SK-N-SH (cell line): ENCODE measurements around the gene SUN5. TPM values are rescaled to one million over a fixed set of nuclear protein-coding genes. Genes with fewer than 3 reads are reported as not detected.

Experiments
- CTCF ChIA-PET: fragments of 300-600, 350-600 bp; formaldehyde crosslinking; extraction: SDS; loops from one replicate; lab custom pipeline; 2021; lab: Yijun Ruan, JAX
- POLR2A ChIA-PET: fragments of 350-600 bp; sonication (Branson Sonifier 250); formaldehyde crosslinking; extraction: SDS; loops from one replicate; lab custom pipeline; 2020; ENCODE audit warnings: antibody characterized with exemption, inconsistent platforms; lab: Yijun Ruan, JAX
- DNase-seq: peaks from one replicate; pipeline ENCODE4 v3.0.0; 2012
- H2AFZ ChIP-seq: fragments of 200-600 bp; sonication (generic); 2 replicates; pipeline ENCODE4 v1.8.1; 2016; ENCODE audit warnings: antibody characterized with exemption, mild to moderate bottlenecking, low read depth
- H3F3A ChIP-seq: fragments of 200-600 bp; sonication (generic); replicated peaks from 2 replicates; pipeline ENCODE3; 2016; ENCODE audit warnings: antibody characterized with exemption, mild to moderate bottlenecking; ENCODE audit not compliant: insufficient read depth
- H3K27ac ChIP-seq, 2 experiments: fragments of 200-500 bp in 1 of 2; fragments of 200-600 bp in 1 of 2; sonication (Bioruptor generic) in 1 of 2; sonication (generic), shearing (Covaris generic) in 1 of 2; 2 replicates each; pipeline versions ENCODE4 v1.5.1 to v1.6.1; 2014 to 2016; ENCODE audit warnings: low read depth in 2 of 2, inconsistent platforms in 1 of 2, low read length in 1 of 2, mild to moderate bottlenecking in 1 of 2, mixed read lengths in 1 of 2
- H3K27me3 ChIP-seq: fragments of 200-600 bp; sonication (generic), shearing (Covaris generic); 2 replicates; pipeline ENCODE4 v1.6.1; 2016; ENCODE audit warnings: mixed run types; ENCODE audit not compliant: insufficient read depth
- H3K36me3 ChIP-seq, 2 experiments: fragments of 200-500 bp in 1 of 2; fragments of 200-600 bp in 1 of 2; sonication (Bioruptor generic) in 1 of 2; sonication (generic) in 1 of 2; replicated peaks in 1 of 2; 2 replicates each; pipeline versions ENCODE3 to v1.5.1; 2014 to 2016; ENCODE audit warnings: low read length in 1 of 2, mild to moderate bottlenecking in 1 of 2; ENCODE audit not compliant: insufficient read depth in 2 of 2, control insufficient read depth in 1 of 2
- H3K4me1 ChIP-seq, 2 experiments: fragments of 200-500 bp in 1 of 2; fragments of 200-600 bp in 1 of 2; sonication (Bioruptor generic) in 1 of 2; sonication (generic), shearing (Covaris generic) in 1 of 2; 2 replicates each; pipeline versions ENCODE4 v1.5.1 to v1.6.1; 2014 to 2016; ENCODE audit warnings: low read depth in 1 of 2, low read length in 1 of 2, mixed run types in 1 of 2; ENCODE audit not compliant: insufficient read depth in 2 of 2, control insufficient read depth in 1 of 2
- H3K4me2 ChIP-seq: fragments of 200-600 bp; sonication (generic), shearing (Covaris generic); 2 replicates; pipeline ENCODE4 v1.6.1; 2017; ENCODE audit warnings: mixed run types
- H3K4me3 ChIP-seq, 2 experiments: fragments of 200-500 bp in 1 of 2; fragments of 200-600 bp in 1 of 2; sonication (Bioruptor generic) in 1 of 2; sonication (generic), shearing (Covaris generic) in 1 of 2; 2 replicates each; pipeline versions ENCODE4 v1.5.1 to v1.8.1; 2014 to 2016; ENCODE audit warnings: low read depth in 2 of 2, inconsistent platforms in 1 of 2, low read length in 1 of 2, mild to moderate bottlenecking in 1 of 2, mixed read lengths in 1 of 2, moderate library complexity in 1 of 2
- H3K79me2 ChIP-seq: fragments of 200-600 bp; sonication (generic); 2 replicates; pipeline ENCODE4 v1.8.1; 2017; ENCODE audit warnings: mild to moderate bottlenecking; ENCODE audit not compliant: insufficient read depth
- H3K9ac ChIP-seq: fragments of 200-600 bp; sonication (generic); 2 replicates; pipeline ENCODE4 v1.6.1; 2017; ENCODE audit warnings: mixed run types
- H3K9me2 ChIP-seq: fragments of 200-600 bp; sonication (generic); 2 replicates; pipeline ENCODE4 v1.6.1; 2017; ENCODE audit warnings: mixed run types
- H3K9me3 ChIP-seq: fragments of 200-600 bp; sonication (generic); 2 replicates; pipeline ENCODE4 v1.6.1; 2017; ENCODE audit warnings: mixed run types, mild to moderate bottlenecking, moderate library complexity
- H4K20me1 ChIP-seq: fragments of 200-600 bp; sonication (generic); 2 replicates; pipeline ENCODE4 v1.6.1; 2017; ENCODE audit warnings: mild to moderate bottlenecking, mixed run types; ENCODE audit not compliant: insufficient read depth
- CHD2 ChIP-seq: fragments of 150-350 bp; IDR thresholded peaks from 2 replicates; pipeline ENCODE4 v1.6.1; 2018; ENCODE audit warnings: low read length; ENCODE audit not compliant: partially characterized antibody
- CTCF ChIP-seq: fragments of 200-600 bp; sonication (generic); IDR thresholded peaks from 2 replicates; pipeline ENCODE4 v1.6.1; 2017; ENCODE audit warnings: antibody characterized with exemption, mild to moderate bottlenecking, moderate library complexity
- EZH2phosphoT487 ChIP-seq: fragments of 200-600 bp; sonication (generic); IDR thresholded peaks from 2 replicates; pipeline ENCODE4 v1.6.1; 2017; ENCODE audit warnings: low read depth, mixed run types, mild to moderate bottlenecking, antibody characterized with exemption, moderate library complexity, borderline replicate concordance
- FOSL2 ChIP-seq: IDR thresholded peaks from 2 replicates; pipeline ENCODE4 v1.4.0; 2012; ENCODE audit warnings: low read depth, mild to moderate bottlenecking, moderate library complexity, borderline replicate concordance
- FOXJ3 ChIP-seq: sonication (generic); formaldehyde crosslinking; IDR thresholded peaks from 2 replicates; pipeline ENCODE4 v1.5.1; 2020; ENCODE audit warnings: mild to moderate bottlenecking, missing genetic modification reagents
- GABPA ChIP-seq: IDR thresholded peaks from 2 replicates; pipeline ENCODE4 v1.4.0; 2012; ENCODE audit warnings: low read depth, mild to moderate bottlenecking
- GATA2 ChIP-seq: sonication (generic); formaldehyde crosslinking; IDR thresholded peaks from 2 replicates; pipeline ENCODE4 v1.5.0; 2020; ENCODE audit warnings: mild to moderate bottlenecking, missing genetic modification reagents
- MEF2A ChIP-seq: IDR thresholded peaks from 2 replicates; pipeline ENCODE4 v1.4.0; 2012; ENCODE audit warnings: low read depth, borderline replicate concordance
- MXI1 ChIP-seq: IDR thresholded peaks from 2 replicates; pipeline ENCODE4 v1.6.1; 2012; ENCODE audit warnings: mild to moderate bottlenecking, low read depth, low read length, improper control_type of control experiment
- NRF1 ChIP-seq: IDR thresholded peaks from 2 replicates; pipeline ENCODE4 v1.6.1; 2012; ENCODE audit warnings: low read depth, mild to moderate bottlenecking, low read length
- POLR2AphosphoS5 ChIP-seq: IDR thresholded peaks from 2 replicates; pipeline ENCODE4 v1.6.1; 2012; ENCODE audit warnings: low read depth, low read length
- RCOR1 ChIP-seq: fragments of 150-350 bp; IDR thresholded peaks from 2 replicates; pipeline ENCODE4 v1.6.1; 2017; ENCODE audit warnings: antibody characterized with exemption, low read length
- TAF1 ChIP-seq: IDR thresholded peaks from 2 replicates; pipeline ENCODE4 v1.6.1; 2012; ENCODE audit warnings: low read depth, mild to moderate bottlenecking, low read length, moderate library complexity, borderline replicate concordance
- YY1 ChIP-seq: IDR thresholded peaks from 2 replicates; pipeline ENCODE4 v1.4.0; 2012; ENCODE audit warnings: low read depth, mild to moderate bottlenecking
- ZBTB33 ChIP-seq: IDR thresholded peaks from 2 replicates; pipeline ENCODE4 v1.4.0; 2012; ENCODE audit warnings: low read depth, borderline replicate concordance
- WGBS: methylation state at CpG from one replicate; pipeline ENCODE4 v1.1.6; 2017; ENCODE audit warnings: low lambda C conversion rate; 5-methylcytosine and 5-hydroxymethylcytosine counted together
- polyA plus RNA-seq, 3 experiments: library from polyadenylated mRNA; depleted of rRNA; stranded (reverse); fragments of >200 nt; gene quantifications; 2 replicates each; pipeline ENCODE4 v1.2.3, GENCODE V29; 2012

SUN5 gene
- polyA plus RNA-seq, 1 of the 3 experiments (the other 2 are of a cell fraction), result not detected

GRCh38 chr20:33000802-33001466, 3.3 kb downstream of the SUN5 start:
- POLR2A ChIA-PET, result no interaction called here
- Histone ChIP-seq H2AFZ (no peak overlapping the region), H3F3A (no peaks in the 10 kb centered on the region), H3K27me3 (peaks cover 6% of the 10 kb centered on the region; the same call in 1 of the 2 replicates), H3K9ac (no peak overlapping the region), H3K4me3 (no peak overlapping the region), H3K4me2 (no peak overlapping the region), H3K9me2 (no peaks in the 10 kb centered on the region), H3K36me3 (no peaks in the 10 kb centered on the region), H3K4me1 (no peaks in the 10 kb centered on the region), H3K79me2 (no peaks in the 10 kb centered on the region), H4K20me1 (no peaks in the 10 kb centered on the region), H3K9me3 (no peaks in the 10 kb centered on the region)
- DNase-seq, result no peak
- CTCF ChIA-PET, result no interaction called here
- TF ChIP-seq NRF1, result no peak
- TF ChIP-seq EZH2phosphoT487, result no peak
- TF ChIP-seq POLR2AphosphoS5, result no peak
- TF ChIP-seq YY1, result no peak
- TF ChIP-seq CHD2, result no peak
- no peak for TF ChIP-seq GABPA
- no peak for TF ChIP-seq ZBTB33
- no peak for TF ChIP-seq FOXJ3 (CRISPR knock-in tag)
- TF ChIP-seq MEF2A, result no peak
- TF ChIP-seq FOSL2, result no peak
- no peak for TF ChIP-seq GATA2 (CRISPR knock-in tag)
- TF ChIP-seq MXI1, result no peak
- no peak for TF ChIP-seq TAF1
- TF ChIP-seq, all 33 proteins: peak for 0
- H3K27ac ChIP-seq, result no peak overlapping the region
- WGBS, result 7% methylated on average over 9 of the region's 9 CpGs

GRCh38 chr20:32999603-33000250, 4.5 kb downstream of the SUN5 start:
- Histone ChIP-seq H3K27ac (no peak overlapping the region), H3K9me3 (no peaks in the 10 kb centered on the region), H3K4me3 (no peak overlapping the region), H3K36me3 (no peaks in the 10 kb centered on the region), H3K9me2 (no peaks in the 10 kb centered on the region), H3K79me2 (no peaks in the 10 kb centered on the region), H3K27me3 (peaks cover 6% of the 10 kb centered on the region; the same call in 1 of the 2 replicates), H4K20me1 (no peaks in the 10 kb centered on the region), H3K4me2 (no peak overlapping the region), H3F3A (no peaks in the 10 kb centered on the region), H3K4me1 (no peaks in the 10 kb centered on the region), H3K9ac (no peak overlapping the region), H2AFZ (no peak overlapping the region)
- ChIA-PET CTCF (no interaction called here), POLR2A (no interaction called here)
- 11% methylated on average over 8 of the region's 9 CpGs for WGBS
- DNase-seq, result no peak
- TF ChIP-seq RCOR1 (no peak), TAF1 (no peak), ZBTB33 (no peak), GATA2 (CRISPR knock-in tag) (no peak), EZH2phosphoT487 (no peak), GABPA (no peak), CTCF (no peak), FOSL2 (no peak), YY1 (no peak)
